Mesodermal cell (in vitro differentiated cells): ENCODE results near the gene JAG2.

Experiments
- H3K27ac ChIP-seq: 2 replicates; pipeline ENCODE4 v1.7.0; 2013; ENCODE audit warnings: mild to moderate bottlenecking, low read depth, low read length, moderate library complexity; ENCODE audit not compliant: severe bottlenecking
- H3K36me3 ChIP-seq: 2 replicates; pipeline ENCODE4 v1.7.1; 2013; ENCODE audit warnings: mild to moderate bottlenecking, low read length, moderate library complexity; ENCODE audit not compliant: control insufficient read depth, insufficient read depth
- H3K4me1 ChIP-seq: one replicate; pipeline ENCODE4 v1.7.1; 2013; ENCODE audit warnings: mild to moderate bottlenecking, low read length; ENCODE audit not compliant: insufficient read depth, control insufficient read depth, poor library complexity, severe bottlenecking
- H3K4me3 ChIP-seq: 2 replicates; pipeline ENCODE4 v1.7.0; 2013; ENCODE audit warnings: low read length, control low read depth, mild to moderate bottlenecking; ENCODE audit not compliant: insufficient read depth, poor library complexity, severe bottlenecking; ENCODE audit errors: extremely low read depth
- H3K9me3 ChIP-seq: 2 replicates; pipeline ENCODE4 v1.7.1; 2013; ENCODE audit warnings: mild to moderate bottlenecking, low read length, moderate library complexity; ENCODE audit not compliant: control insufficient read depth
- WGBS, 2 experiments: methylation state at CpG; one replicate each; pipeline ENCODE4 v1.1.5; 2013; ENCODE audit warnings: missing lambda C conversion rate in 2 of 2; ENCODE audit not compliant: insufficient coverage in 2 of 2; 5-methylcytosine and 5-hydroxymethylcytosine counted together

JAG2 gene

GRCh38 chr14:105180592-105181548 is 12.3 kb upstream of the JAG2 start, which contains the start of gene NUDT14:
NUDT14 (minus strand) TSS chr14:105181312; CDS start chr14:105181209, 103 bp downstream.
- H3K27ac ChIP-seq: no peak within 1 kb of the TSS
- peaks cover 14% of the 10 kb centered on the region for H3K4me1 ChIP-seq
- H3K36me3 ChIP-seq: no peaks in the 10 kb centered on the region
- no peaks in the 10 kb centered on the region for H3K9me3 ChIP-seq
- 1 to 2% methylated on average over 51 to 86 of the region's 106 CpGs for WGBS, 2 experiments
- peak within 1 kb of the TSS; percentile 53 for H3K4me3 ChIP-seq

- no peak overlapping the region for H3K4me3 ChIP-seq
- no peaks in the 10 kb centered on the region for H3K36me3 ChIP-seq
- no peaks in the 10 kb centered on the region for H3K9me3 ChIP-seq
- H3K4me1 ChIP-seq: peaks cover 16% of the 10 kb centered on the region
- 94 to 96% methylated on average over 9 to 13 of the region's 13 CpGs for WGBS, 2 experiments
- no peak overlapping the region for H3K27ac ChIP-seq
Measured at GRCh38 chr14:105179191-105179590, 10.6 kb upstream of the JAG2 start.

- peaks cover 16% of the 10 kb centered on the region for H3K4me1 ChIP-seq
- no peak overlapping the region for H3K27ac ChIP-seq
- H3K4me3 ChIP-seq: no peak overlapping the region
- no peaks in the 10 kb centered on the region for H3K9me3 ChIP-seq
- WGBS, 2 experiments: 95 to 98% methylated on average over 7 to 8 of the region's 11 CpGs
- no peaks in the 10 kb centered on the region for H3K36me3 ChIP-seq
Measured at GRCh38 chr14:105178868-105179140, 10.2 kb upstream of the JAG2 start.

- Histone ChIP-seq H3K36me3 (no peaks in the 10 kb centered on the region), H3K9me3 (no peaks in the 10 kb centered on the region), H3K4me3 (no peak overlapping the region), H3K4me1 (peaks cover 16% of the 10 kb centered on the region), H3K27ac (no peak overlapping the region)
- 82 to 92% methylated on average over 9 to 15 of the region's 19 CpGs for WGBS, 2 experiments
Measured at GRCh38 chr14:105178069-105178867, 9.7 kb upstream of the JAG2 start.

- WGBS, 2 experiments: 81 to 87% methylated on average over 10 to 11 of the region's 11 CpGs
Measured at GRCh38 chr14:105177082-105177481, 8.5 kb upstream of the JAG2 start.

GRCh38 chr14:105176513-105176912 is 7.9 kb upstream of the JAG2 start:
- H3K27ac ChIP-seq: no peak overlapping the region

More at GRCh38 chr14:105177082-105177481, 8.5 kb upstream of the JAG2 start:
- H3K27ac ChIP-seq: no peak overlapping the region
- no peaks in the 10 kb centered on the region for H3K36me3 ChIP-seq
- H3K4me1 ChIP-seq: peaks cover 16% of the 10 kb centered on the region
- no peak overlapping the region for H3K4me3 ChIP-seq
- H3K9me3 ChIP-seq: no peaks in the 10 kb centered on the region

GRCh38 chr14:105173901-105174894 is 5.6 kb upstream of the JAG2 start:
- H3K4me3 ChIP-seq: no peak overlapping the region
- 92% methylated on average over 21 to 28 of the region's 32 CpGs for WGBS, 2 experiments
- no peaks in the 10 kb centered on the region for H3K36me3 ChIP-seq
- H3K27ac ChIP-seq: no peak overlapping the region
- peaks cover 16% of the 10 kb centered on the region for H3K4me1 ChIP-seq
- H3K9me3 ChIP-seq: no peaks in the 10 kb centered on the region

More at GRCh38 chr14:105176513-105176912, 7.9 kb upstream of the JAG2 start:
- Histone ChIP-seq H3K9me3 (no peaks in the 10 kb centered on the region), H3K4me3 (no peak overlapping the region), H3K36me3 (no peaks in the 10 kb centered on the region), H3K4me1 (peaks cover 15% of the 10 kb centered on the region)
- 84 to 92% methylated on average over 12 to 15 of the region's 15 CpGs for WGBS, 2 experiments

GRCh38 chr14:105173145-105173544 is 4.6 kb upstream of the JAG2 start:
- H3K4me1 ChIP-seq: peaks cover 16% of the 10 kb centered on the region
- H3K4me3 ChIP-seq: no peak overlapping the region
- no peak overlapping the region for H3K27ac ChIP-seq
- H3K9me3 ChIP-seq: no peaks in the 10 kb centered on the region
- H3K36me3 ChIP-seq: no peaks in the 10 kb centered on the region
- 92 to 93% methylated on average over 12 to 13 of the region's 13 CpGs for WGBS, 2 experiments

- H3K4me1 ChIP-seq: peaks cover 16% of the 10 kb centered on the region
- no peaks in the 10 kb centered on the region for H3K9me3 ChIP-seq
- 72 to 83% methylated on average over 7 of the region's 7 CpGs for WGBS, 2 experiments
- H3K27ac ChIP-seq: no peak overlapping the region
- H3K36me3 ChIP-seq: no peaks in the 10 kb centered on the region
- H3K4me3 ChIP-seq: no peak overlapping the region
Measured at GRCh38 chr14:105172476-105172875, 3.9 kb upstream of the JAG2 start.
